Measurements from ENCODE around the gene ALDH1A3. TPM values are rescaled to one million over a fixed set of nuclear protein-coding genes. Genes with fewer than 3 reads are reported as not detected.

Gene ALDH1A3
- total RNA-seq, 1 experiment from 2014 or later: 248 TPM

DNA sequence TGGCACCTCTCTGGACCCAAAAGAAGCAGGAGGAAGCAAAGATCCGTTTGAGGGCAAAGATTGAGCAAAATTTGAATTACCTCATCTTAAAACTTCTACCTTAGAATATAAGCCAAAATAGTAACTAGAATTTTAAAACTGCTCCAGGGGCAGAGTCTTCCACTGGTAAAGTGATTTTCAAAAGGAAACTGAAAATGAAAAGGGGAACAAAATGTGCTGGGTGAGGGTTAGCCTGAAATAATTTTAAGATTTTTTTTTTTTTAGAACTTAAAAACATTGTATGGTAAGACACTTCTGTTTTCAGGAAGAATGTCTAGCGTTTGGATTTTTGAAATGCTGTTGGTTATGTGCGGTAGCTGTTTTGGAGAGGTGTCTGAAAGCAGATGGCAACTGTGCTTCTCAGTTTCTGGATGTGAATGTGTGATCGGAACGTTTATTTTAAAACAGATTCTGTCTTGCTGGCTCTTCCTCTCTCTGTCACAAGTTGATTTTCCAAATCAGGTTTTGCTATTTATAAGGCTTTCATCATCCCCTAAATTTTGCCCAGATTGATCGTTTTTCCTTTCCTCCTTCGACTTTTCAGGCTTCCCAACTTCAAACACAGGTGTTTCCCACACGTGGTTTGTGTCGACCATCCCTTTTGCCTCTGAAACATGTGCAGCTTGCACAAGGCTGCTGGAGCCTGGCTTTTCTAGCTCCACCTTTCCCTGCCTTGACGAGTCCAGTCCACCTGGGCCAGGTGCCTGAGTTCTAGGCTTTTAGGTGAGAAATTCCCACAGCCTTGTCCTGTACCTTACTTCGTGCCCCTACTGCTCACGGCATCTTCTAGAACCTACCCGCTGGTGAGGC, 42.8 kb downstream of the ALDH1A3 start:
- ChIA-PET POLR2A (no interaction called here), CTCF (interaction anchor here (7.0 kb wide), 1 partner anchor 85 kb away, joined by 112 read pairs; no protein-coding TSS in a partner anchor), RAD21 (ENCODE audit: low non-redundant PET in 1 of 2, low total read pairs in 2 of 2, uncharacterized antibody in 2 of 2, unreplicated experiment in 2 of 2) (no interaction called here)
- Histone ChIP-seq H3K27me3 (ENCODE audit: insufficient read depth, low read length) (no peaks in the 10 kb centered on the region), H3K4me3 (replicated peaks in 1 of 2; ENCODE audit: low read depth in 1 of 2, low read length in 2 of 2) (no peak overlapping the region), H3K9me3 (ENCODE audit: control insufficient read depth in 1 of 2, insufficient read depth in 1 of 2, low read depth in 1 of 2, low read length in 2 of 2) (no peaks in the 10 kb centered on the region), H4K20me1 (ENCODE audit: insufficient read depth) (peaks cover 3% of the 10 kb centered on the region; the same call in 1 of the 2 replicates), H3K36me3 (ENCODE audit: control insufficient read depth in 1 of 2, insufficient read depth in 2 of 2, low read length in 2 of 2) (peaks cover 0 to 20% of the 10 kb centered on the region in 2 experiments; a peak in 2 of 4 replicates), H2AFZ (ENCODE audit: low read depth, low read length, poor library complexity, severe bottlenecking) (no peak overlapping the region), H3K4me1 (ENCODE audit: control insufficient read depth in 1 of 2, insufficient read depth in 2 of 2, low read length in 2 of 2) (peaks cover 0 to 20% of the 10 kb centered on the region in 2 experiments; a peak in 1 of 4 replicates), H3K9ac (ENCODE audit: low read length) (no peak overlapping the region), H3K4me2 (ENCODE audit: low read length) (no peak overlapping the region), H3K27ac (ENCODE audit: low read depth, low read length) (no peak overlapping the region), H3K9me2 (ENCODE audit: insufficient read depth) (no peaks in the 10 kb centered on the region), H3K79me2 (ENCODE audit: insufficient read depth, low read length) (peaks cover 14% of the 10 kb centered on the region; the same call in 1 of the 2 replicates)
- no TSS peak for BruUV-seq (replicated peaks)
- intact Hi-C loops (cut with micrococcal nuclease): no loop called here
- TF ChIP-seq RAD21 (IDR thresholded peaks at IDR 0.05; ENCODE audit: low read depth) (no peak), SRF (IDR thresholded peaks at IDR 0.05; ENCODE audit: low read depth) (no peak), EZH2 (IDR thresholded peaks at IDR 0.05) (no peak)
- DNase-seq (ENCODE audit: low read depth, low spot score) (no peak), ATAC-seq (no peak)

DNA sequence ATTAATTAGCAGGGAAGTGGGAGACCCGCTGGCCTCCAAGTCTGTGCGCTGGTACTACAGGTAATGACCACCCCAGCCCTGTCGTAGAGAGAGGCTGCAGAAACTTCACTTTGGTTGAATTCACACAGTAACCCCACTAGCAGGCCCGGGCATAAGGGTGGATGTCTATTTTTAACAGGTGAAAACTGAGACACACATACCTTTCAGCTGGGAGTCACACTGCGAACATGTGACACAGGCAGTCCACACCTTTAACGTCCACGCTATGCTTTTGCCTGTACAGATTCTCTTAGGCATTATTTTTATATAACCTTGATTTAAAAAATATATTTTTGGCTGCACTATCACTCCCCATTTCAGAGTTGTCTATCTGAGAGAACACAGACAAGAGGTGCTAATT, 43.4 kb downstream of the ALDH1A3 start:
- TF ChIP-seq MAX (IDR thresholded peaks at IDR 0.05) (no peak), ZFX (IDR thresholded peaks at IDR 0.05) (no peak), RAD21 (IDR thresholded peaks at IDR 0.05; ENCODE audit: low read depth) (no peak), SRF (IDR thresholded peaks at IDR 0.05; ENCODE audit: low read depth) (no peak), POLR2AphosphoS5 (IDR thresholded peaks at IDR 0.05; ENCODE audit: low read depth, low read length) (no peak), EZH2 (IDR thresholded peaks at IDR 0.05) (no peak), ZNF274 (IDR thresholded peaks at IDR 0.05; ENCODE audit: low read depth, low read length) (no peak), POLR2A (IDR thresholded peaks at IDR 0.05; ENCODE audit: borderline replicate concordance, extremely low read depth, insufficient read depth, insufficient read length) (no peak)
- Histone ChIP-seq H3K9me2 (ENCODE audit: insufficient read depth) (no peaks in the 10 kb centered on the region), H3K9me3 (ENCODE audit: control insufficient read depth in 1 of 2, insufficient read depth in 1 of 2, low read depth in 1 of 2, low read length in 2 of 2) (no peaks in the 10 kb centered on the region), H3K79me2 (ENCODE audit: insufficient read depth, low read length) (peaks cover 14% of the 10 kb centered on the region; the same call in 1 of the 2 replicates), H3K27ac (ENCODE audit: low read depth, low read length) (no peak overlapping the region), H3K4me2 (ENCODE audit: low read length) (no peak overlapping the region), H3K4me3 (replicated peaks in 1 of 2; ENCODE audit: low read depth in 1 of 2, low read length in 2 of 2) (no peak overlapping the region), H3K9ac (ENCODE audit: low read length) (no peak overlapping the region), H3K36me3 (ENCODE audit: control insufficient read depth in 1 of 2, insufficient read depth in 2 of 2, low read length in 2 of 2) (peaks cover 0 to 20% of the 10 kb centered on the region in 2 experiments; a peak in 2 of 4 replicates), H3K27me3 (ENCODE audit: insufficient read depth, low read length) (no peaks in the 10 kb centered on the region), H2AFZ (ENCODE audit: low read depth, low read length, poor library complexity, severe bottlenecking) (no peak overlapping the region), H4K20me1 (ENCODE audit: insufficient read depth) (no peaks in the 10 kb centered on the region), H3K4me1 (ENCODE audit: control insufficient read depth in 1 of 2, insufficient read depth in 2 of 2, low read length in 2 of 2) (peaks cover 0 to 15% of the 10 kb centered on the region in 2 experiments; a peak in 1 of 4 replicates)
- BruUV-seq (replicated peaks): no TSS peak
- intact Hi-C loops (cut with micrococcal nuclease): no loop called here
- CTCF ChIA-PET: no interaction called here
- no peak for DNase-seq (ENCODE audit: low read depth, low spot score)
- no peak for ATAC-seq
- POLR2A ChIA-PET: no interaction called here
- RAD21 ChIA-PET (ENCODE audit: low non-redundant PET in 1 of 2, low total read pairs in 2 of 2, uncharacterized antibody in 2 of 2, unreplicated experiment in 2 of 2): no interaction called here

Data from HCT116 (cell line).